IPS-NIHi11 (cell line): ENCODE data around the gene ACCSL.
A peak's percentile ranks its signal among the peaks of the same experiment; 100 is the strongest.

Experiments
- DNase-seq: peaks from one replicate; pipeline ENCODE4 v3.0.0; 2012; ENCODE audit warnings: mixed read lengths, low spot score

The ACCSL gene

DNA sequence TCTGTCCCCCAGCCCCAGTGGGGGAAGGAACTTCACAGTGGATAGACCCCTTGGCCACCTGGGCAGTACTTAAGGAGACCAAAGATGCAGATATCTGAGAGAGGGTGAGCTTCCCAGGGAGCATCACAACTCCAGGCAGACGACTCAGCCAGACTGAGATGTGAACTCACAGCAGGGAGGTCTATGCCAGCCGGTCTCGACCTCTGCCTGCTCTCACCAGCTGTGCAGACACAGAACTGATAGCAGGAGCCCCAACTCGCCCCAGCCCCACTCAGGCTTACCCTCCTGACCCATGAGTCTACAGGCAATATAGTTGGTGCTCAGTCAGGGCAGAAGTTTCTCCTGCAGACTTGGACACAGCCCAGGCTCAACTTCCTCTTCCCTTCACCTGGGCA is 29.7 kb upstream of the ACCSL start:
- peak; percentile 11 for DNase-seq

DNA sequence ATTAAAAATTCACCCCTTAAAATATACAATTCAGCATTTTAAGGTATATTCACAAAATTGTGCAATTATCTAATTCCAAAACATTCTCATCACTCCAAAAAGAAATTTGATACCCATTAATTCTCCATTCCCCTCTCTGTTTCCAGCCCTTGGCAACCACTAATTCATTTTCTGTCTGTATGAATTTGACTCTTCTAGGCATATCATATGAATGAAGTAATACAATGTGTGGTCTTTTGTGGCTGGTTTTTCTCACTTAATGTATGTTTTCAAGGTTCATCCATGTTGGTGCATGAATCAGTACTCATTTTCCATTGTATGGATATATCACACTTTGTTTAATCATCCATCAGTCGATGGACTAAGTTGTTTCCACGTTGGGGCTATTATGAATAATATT is 29.0 kb upstream of the ACCSL start:
- no peak for DNase-seq

DNA sequence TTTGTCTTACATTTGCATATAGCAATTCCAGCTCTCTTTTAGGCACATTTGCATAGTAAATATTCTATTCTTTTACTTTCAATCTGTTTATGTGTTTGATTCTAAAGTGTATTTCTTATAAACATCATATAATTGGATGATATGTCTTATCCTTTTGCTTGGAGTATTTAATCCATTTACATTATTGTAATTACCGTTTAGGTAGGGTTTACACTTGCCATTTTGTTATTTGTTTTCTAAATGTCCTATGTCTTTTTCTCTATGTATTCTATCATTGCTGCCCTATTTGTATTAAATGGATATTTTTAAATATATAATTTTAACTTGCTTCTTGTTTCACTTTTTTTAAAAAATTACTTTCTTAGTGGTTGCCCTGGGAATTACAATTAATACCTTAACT is 22.8 kb upstream of the ACCSL start:
- no peak for DNase-seq

DNA sequence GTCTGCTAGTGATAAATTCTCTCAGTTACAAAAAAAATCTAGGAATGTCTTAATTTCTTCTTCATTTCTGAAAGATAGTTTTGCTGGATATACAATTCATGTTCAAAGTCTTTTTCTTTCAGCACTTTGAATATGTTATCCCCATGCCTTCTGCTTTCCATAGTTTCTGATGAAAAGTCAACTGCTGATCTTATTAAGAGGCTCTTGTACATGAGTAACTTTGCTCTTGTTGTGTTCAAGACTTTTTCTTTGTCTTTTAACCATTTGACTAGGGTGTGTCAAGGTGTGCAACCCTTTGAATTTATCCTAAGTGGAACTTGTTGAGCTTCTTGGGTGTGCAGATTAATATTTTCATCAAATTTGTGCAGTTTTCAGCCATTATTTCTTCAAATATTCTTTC is 22.1 kb upstream of the ACCSL start:
- DNase-seq: no peak

DNA sequence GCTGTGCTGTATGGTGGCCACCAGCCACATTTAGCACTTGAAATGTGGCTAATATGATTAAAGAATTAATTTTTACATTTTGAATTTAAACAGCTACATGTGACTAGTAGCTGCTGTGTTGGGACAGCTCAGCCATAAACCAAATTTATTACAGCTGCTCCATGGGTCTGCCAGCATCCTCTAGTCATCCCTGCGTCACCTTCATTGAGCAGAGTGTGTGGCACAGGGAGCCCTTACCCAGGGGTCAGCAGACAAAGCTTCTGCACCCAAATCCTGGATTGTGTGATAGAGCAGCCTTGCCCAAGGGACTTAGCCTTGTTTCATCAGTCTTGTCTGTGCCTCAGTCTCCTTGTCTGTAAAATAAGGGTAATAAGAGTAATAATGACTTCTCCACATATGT is 19.4 kb upstream of the ACCSL start:
- DNase-seq: no peak

DNA sequence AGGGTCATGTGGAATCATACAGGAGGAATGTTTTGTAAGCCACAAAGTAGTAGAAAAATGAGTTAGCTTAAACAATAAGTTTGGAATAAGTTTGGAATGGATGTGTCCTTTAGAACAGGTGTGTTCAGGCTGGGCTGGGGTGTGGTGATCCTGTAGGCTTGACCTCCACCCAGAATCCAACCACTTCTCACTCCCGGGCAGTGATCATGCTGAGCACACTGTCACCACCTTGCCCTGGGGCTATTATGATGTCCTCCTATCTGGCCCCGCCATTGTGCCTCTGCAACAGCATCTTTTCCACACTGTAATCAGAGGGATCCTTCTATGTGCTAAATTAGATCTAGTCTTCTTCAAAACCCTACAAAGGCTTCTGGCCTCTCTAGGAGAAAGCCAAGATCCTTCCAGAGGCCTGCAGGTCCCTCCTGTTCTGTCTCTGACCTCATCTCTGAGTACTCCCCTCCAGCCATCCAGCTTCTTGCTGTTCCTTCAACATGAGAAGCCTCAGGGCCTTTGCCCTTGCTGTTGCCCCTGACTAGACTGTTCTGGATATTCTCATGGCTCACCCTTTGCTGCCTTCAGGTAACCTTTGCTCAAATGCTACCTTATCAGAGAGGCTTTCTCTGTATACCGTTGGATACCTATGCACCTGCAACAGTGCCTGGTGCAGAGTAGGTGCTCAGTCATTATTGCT is 18.8 kb upstream of the ACCSL start:
- DNase-seq: no peak

DNA sequence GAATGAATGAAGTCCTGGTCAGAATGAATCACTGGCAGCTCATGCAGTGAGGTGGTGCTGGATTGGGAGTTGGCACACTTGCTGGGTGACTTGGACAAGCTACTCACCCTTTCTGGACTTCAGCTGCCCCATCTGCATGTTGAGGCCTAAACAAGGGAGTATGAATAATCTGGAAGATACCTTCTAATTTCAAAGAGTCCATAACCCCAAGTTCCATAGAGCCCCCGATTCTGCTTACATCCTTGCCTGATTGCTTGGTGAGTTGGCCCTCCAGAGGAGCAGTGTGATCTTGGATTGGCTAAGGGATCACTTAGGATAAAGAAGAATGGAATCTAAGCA is 18.3 kb upstream of the ACCSL start:
- DNase-seq: no peak

DNA sequence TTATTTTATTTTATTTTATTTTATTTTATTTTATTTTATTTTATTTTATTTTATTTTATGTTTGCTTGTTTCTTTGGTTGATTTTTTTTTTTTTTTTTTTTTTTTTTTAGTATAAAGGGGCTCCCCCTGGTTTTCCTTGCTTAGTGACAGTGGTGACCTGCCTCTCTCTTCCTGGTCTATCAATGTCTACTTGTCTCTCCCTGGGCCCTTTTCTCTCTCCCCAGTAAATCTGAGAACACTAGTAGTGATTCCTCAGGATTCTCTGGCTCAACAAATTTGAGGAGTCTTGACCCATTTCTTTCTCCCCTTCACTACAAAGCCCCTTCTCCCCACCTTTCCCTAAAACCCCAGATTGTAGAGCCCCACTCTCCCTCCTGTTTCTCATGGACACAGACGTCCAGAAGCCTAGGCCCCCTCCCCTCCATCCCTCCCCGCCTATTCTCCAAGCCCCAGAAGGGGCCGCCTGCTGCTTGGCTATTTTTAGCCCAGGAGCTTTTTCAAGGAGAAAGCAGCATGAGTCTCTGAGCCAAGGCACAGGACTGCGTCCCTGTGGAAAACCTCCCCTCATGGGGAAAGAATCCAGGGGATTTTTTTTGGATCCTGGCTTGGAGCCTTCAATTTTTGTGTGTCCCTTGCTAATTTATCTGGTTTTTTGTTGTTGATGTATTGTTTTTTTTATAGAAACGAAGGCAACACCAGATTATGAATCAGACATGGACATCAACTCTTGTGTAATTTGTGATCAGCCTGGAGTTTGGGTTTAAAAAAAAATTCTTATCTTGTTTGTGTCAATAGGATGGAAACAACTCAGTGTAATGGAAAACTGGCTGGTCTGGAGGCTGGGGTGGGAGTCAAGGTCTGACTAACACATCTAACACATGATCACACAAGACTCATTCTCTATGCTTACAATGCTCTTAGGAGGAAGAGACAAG is 17.5 kb upstream of the ACCSL start:
- DNase-seq: peak; percentile 38

DNA sequence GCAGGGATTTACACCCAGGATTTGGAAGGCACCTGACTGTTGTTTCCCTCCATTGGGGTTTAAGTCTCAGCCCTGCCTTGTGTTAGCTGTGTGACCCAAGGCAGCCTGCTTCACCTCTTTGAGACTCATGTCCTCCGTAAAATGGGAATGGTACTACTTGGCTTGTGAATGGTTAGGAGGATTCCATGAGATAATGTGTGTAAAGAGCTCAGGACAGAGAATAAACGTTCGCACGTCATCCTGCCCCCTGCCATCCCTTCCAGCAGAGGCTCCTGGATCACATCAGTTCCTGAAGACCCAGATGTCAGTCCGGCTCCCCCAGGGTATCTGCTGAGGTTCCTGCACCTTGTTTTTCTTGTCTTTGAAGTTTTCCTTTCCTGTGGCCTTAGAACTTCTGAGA is 16.8 kb upstream of the ACCSL start:
- DNase-seq: no peak

DNA sequence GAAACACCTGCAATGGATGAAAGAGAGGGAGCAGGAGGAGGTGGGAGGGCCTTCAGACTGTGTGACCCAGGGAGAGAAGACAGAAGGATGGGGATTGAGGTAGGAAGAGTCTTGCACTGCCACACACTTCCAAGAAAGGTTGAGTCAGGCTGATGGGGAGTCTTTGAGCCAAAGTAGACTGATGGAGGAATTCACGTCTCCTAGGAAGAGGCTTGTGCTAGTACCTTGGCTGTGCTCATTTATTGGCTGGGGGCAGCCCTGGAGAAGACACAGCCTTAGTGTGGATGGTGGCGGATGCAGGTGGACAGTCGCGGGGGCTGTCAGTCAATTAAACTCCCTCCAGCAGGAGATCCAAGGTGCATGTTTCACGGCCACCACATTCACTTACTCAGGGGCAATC is 16.2 kb upstream of the ACCSL start:
- no peak for DNase-seq

DNA sequence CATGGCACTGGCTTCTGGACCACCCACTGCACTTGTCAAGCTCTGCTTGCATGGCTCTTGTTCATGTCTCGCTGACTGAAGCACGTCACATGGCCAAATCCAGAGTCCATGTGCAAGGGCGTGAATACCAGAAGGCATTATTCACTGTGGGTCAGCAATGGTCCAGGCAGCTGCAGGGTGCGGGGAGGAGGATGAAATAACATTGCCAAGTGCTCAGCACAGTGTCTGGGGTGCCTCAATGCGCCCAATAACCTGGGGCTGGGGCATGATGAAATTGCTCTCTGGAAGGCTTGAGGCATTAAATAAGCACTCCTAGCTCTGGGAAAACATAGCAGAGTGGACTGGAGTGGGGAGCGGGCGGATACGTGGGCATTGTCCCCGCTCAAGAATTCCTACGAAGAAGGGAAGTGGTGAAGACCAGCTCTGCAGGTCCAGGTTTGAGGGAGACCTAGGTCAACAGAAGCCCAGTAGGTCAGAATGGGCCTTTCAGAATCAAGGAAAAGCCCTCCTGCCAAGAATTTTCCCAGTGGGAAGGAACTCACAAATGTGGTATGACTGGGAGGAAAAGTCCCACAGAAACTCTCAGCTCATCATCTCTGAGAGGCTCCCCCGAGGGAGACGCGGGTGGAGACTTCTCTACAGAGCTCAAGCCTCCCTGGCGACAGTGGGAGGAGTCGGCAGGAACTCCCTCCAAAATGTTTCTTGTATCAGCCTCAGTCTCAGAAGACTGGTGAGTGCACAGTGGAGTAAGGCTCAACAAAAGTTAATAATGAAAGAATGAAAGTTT is 15.3 kb upstream of the ACCSL start:
- DNase-seq: no peak

DNA sequence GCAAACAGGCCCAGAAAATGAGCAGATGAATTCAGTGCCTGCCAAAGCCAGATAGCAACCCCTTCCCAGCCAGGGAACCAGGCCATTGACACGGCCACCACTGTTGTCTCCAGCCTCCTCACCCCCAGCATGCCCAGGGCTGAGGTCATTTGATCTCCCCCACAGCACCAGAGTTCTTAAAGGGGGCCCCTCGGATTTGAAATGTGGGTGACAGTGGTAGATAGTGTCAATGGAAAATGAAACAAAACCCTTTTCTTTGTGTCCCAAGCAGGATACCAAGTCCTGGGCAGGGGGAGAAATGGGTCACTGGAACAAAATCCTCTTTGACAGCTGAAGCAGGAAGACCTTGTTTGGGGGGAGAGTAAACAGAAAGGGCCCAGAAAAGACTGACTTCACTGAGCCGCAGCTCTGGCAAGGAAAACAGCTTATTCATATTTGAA is 14.3 kb upstream of the ACCSL start:
- no peak for DNase-seq

DNA sequence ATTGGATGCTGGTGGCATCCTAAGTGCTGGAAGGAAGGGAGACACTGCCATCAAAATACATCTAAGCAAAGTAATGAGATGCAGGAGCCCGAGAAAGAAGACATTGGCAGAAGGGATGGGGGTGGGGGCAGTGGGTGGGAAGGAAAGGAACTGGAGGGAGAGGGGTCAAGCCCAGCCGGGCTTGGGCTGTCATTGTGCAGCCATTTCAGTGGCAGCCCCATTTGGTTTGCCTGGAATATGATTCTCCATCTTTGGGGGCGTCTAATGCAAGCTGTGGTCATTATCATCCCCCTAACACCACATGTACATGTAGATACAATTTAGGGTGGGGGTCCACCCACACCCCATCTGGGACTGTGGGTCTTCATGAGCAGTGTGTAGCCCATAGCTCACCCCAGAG is 13.9 kb upstream of the ACCSL start:
- DNase-seq: no peak

DNA sequence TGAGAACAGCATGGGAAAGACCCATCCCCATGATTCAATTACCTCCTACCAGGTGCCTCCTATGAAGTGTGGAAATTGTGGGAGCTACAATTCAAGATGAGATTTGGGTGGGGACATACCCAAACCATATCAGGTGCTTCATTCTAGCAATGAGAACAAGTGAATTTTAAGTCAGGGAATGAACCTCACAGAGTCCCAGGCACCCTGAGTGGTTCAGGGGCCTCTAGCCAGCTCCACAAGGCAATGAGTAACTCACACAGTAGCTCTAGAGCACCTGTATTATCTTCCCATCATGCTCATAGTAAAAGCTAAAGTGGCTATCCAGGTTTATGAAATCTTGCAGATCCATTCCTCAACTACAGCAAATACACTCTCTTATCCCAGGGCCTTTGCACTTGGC is 13.1 kb upstream of the ACCSL start:
- DNase-seq: no peak

DNA sequence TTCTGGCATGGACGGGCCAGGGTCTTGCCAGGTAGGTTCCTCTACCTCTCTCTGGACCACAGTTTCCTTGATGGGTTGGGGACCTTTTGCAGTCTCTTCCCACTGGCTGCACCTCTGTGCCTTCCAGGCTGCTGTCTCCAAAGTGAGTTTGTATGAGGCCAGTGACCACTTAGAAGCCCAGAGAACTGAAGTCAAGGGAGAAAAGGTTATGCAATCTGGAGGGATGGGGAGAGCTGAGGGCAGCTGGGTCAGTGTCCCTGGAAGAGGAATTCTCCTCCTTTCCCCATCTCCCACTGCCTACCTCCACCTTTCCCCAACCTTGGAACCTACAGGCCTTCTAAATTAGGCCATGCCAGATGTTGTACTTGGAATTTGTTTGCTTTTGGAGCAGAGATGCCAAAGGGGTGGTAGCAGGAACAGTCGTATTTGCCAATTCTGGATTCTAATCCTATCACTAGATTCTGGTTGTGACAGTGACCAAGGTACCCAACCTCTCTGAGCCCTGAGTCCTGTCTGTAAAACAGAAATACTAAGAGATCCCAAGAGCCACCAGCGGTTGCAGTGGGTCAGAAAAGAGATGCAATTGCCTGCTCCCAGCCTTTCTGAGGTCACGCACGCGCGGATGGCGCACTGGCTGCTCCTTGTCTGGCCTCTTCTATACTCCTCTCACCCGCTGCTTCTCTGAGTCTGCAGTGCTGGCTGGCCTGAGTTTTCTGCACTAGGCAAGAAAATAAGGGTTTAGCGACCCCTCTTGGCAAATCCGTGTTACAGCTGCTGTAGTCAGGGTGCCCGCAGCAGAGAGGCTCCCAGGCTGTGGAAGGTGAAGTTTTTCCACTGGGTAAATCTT is 10.7 kb upstream of the ACCSL start:
- DNase-seq: peak; percentile 85

DNA sequence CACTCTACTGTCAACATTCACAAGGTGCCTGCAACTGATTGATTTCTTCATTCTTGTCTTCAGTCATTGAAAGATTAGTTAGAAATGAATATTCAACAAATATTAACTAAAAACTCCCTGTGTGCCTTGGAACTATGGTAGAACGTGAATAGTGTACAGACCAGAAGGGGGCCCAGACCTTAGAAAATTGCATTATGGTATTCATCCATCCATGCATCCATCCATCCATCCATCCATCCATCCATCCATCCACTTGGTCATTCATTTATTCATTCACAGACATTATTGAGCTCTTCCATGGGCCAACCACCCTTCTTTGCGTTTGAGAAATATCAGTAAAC is 10.2 kb upstream of the ACCSL start:
- DNase-seq: no peak

DNA sequence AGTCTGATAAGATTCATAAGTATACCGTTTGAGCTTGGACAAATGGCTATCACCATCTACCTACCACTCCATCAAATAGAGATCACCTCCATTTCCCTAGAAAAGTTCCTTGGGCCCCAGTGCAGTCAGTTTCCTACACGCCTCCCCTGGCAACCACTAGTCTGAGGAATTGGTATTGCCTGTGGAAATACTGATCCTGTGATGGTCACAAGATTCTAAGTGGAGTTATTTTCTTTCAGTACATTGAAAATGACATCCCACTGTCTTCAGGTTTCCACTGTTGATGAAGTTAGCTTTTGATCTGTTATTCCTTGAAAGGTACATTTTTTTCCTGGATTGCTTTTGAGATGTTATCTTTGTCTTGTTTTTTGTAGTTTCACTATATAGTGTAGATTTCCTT is 4.6 kb upstream of the ACCSL start:
- DNase-seq: no peak

DNA sequence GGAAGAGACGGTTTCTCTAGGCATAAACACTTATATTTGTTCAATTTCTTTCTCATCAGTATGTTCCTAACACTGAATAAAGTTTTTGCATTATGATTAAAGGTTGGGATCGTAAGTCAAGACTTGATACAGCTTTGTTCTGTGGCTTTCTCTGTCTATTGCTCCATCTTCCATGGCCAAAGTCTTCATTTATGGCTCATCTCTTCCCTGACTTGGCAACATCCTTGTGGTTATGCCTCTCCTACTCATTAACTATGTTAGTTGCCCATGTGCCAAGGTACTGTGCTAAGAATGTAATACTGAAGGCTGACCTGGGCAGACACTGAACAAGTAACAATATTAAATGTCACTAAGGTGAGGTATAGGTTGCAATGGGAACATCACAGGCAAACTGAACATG is 1.6 kb upstream of the ACCSL start:
- DNase-seq: no peak

DNA sequence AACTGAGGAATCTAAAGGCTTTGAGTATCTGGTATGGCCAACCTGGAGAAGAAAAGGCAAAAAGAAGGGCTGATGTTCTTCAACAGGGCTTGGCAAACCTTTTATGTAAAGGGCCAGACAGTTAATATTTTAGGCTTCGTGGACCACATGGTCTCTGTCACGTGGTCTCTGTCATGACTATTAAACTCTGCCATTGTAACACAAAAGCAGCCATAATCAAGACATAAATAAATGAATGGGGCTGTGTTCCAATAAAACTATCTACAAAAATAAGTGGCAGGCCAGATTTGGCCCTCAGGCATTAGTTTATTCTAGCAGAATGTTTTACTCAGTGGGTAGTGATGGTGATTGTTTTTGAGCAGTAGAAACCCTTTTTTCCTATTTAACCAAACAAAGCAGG is 483 bp upstream of the ACCSL start:
- no peak for DNase-seq

DNA sequence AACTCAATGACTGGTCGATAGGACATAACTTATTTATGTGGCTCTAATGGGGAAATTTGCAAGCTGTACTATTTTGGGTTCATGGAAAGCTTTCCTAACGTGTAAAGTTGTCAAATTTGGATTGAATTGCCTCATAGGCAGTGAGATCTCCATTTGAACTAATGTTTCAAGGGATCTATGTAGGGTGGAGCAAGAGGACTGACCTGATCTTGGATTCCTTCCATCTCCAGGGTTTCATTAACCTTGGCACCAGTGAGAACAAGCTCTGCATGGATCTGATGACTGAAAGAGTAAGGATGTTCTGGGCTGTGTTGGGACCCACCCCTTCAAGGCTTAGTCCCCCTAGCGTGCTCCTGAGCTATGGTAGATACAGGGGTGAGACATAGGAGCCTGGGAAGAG is 2.1 kb downstream of the ACCSL start:
- DNase-seq: no peak

DNA sequence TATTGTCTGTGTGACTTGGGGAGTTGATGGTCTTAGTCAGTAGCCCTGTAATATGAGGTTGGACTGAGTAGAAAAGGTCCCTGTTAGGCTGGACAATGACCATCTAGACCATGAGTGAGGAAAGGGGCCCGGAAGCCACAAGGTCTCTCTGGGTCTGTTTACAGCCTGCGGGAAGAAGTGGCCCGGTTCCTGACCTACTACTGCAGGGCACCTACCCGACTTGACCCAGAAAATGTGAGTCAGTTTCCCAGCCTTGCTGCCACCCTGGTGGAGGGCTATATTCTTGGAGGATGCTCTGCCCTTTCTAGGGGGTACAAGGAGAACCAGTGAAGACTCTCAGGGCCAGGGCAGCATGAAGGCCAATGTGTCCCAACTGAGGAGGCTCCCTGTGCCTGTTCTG is 3.4 kb downstream of the ACCSL start:
- no peak for DNase-seq

DNA sequence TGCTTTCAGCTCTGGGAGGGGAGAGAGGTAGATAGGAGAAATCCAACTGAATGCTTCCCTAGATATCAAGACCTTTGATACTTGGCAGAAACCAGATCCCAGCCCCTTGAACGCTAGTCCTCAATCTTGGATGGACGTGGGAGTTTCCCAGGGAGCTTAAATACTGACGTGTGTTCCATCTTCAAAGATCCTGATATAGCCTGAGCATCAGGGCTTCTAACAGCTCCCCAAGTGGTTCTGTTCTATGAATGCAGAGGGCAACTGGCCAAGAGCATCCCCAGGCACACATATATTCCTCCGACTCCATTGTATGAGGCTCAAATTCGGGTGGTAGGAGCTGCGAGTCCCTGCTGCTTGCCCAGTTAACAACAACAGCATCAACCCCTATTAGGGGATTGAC is 9.6 kb downstream of the ACCSL start:
- DNase-seq: no peak
